Stimulated activated CD8-positive, alpha-beta memory T cell treated with anti-CD3 and anti-CD28 coated beads, Interleukin-12 subunit alpha, Interleukin-12 subunit beta, amount 100 ng/mL, for 24 hours (primary cell): ENCODE results near the gene PSPC1.
"Not testable (repeated sequence)": the region's sequence is repeated elsewhere in the genome, so short reads cannot be mapped to it uniquely, and the experiment has no call there.

Source experiments
- DNase-seq: peaks from one replicate; pipeline ENCODE4 v3.0.0-alpha.2; 2020; ENCODE audit errors: extremely low read depth

Gene PSPC1

DNA sequence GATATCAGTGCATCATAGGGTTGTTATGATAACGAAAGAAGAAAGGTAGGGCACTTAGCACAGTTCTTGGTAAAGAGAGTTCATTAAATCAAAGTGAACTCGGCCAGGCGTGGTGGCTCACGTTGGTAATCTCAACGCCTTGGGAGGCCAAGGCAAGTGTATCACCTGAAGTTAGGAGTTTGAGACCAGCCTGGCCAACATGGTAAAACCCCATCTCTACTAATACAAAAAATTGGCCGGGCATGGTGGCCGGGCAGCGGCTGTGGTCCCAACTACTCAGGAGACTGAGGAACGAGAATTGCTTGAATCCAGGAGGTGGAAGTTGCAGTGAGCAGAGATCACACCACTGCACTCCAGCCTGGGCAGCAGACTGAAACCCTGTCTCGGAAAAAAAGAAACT, 19.1 kb downstream of the PSPC1 start:
- DNase-seq, result no peak

DNA sequence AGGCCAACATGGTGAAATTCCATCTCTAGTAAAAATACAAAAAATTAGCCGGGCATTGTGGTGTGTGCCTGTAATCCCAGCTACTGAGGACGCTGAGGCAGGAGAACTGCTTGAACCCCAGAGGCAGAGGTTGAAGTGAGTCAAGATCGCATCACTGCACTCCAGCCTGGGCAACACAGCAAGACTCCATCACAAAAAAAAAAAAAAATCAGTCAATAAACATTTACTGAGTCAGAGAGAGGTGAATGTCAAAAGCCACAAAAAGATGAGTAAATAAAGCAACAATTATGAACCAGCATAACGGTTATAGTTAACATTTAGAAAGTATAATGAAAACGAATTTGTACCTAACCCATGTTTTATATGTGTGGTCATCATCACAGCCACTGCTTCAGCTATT, 23.1 kb downstream of the PSPC1 start:
- no peak for DNase-seq

DNA sequence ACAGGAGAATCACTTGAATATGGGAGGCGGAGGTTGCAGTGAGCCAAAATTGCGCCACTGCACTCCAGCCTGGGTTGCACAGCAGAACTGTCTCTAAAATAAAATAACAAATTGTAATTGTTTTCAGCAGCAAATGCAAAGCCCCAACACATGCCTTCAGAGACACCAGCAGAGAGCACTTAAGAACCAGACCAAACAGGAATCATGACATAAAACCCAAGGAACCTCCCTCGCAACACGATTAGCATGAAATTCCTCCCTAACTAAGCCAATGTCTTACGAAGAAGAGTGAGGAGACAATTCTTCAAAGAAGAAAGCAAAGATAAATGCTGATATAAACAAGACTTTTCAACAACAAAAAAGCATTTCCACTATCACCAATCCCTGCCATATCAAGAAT, 40.1 kb downstream of the PSPC1 start:
- no peak for DNase-seq

- DNase-seq, result no peak
These were observed 44.7 kb downstream of the PSPC1 start for GRCh38 chr13:19737844-19738557.

DNA sequence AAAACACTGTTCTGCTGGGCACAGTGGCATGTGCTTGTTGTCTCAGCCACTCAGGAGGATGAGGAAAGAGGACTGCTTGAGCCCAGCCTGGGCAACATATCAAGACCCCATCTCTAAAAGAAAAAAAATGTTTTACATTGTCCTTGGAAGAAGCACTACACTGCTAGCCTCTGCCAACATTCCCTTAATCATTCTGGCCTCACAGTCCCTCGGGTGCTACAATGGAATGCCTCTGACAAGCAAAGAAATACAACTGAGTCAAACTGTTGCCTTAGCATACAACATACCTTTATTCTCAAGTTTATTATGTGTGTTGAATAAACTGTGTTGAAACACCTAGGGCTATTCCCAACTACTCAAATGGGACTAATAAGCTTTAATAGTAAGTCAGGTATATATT, 56.1 kb downstream of the PSPC1 start:
- no peak for DNase-seq

- no peak for DNase-seq
These were observed 57.4 kb downstream of the PSPC1 start for GRCh38 chr13:19725320-19725719.

- no peak for DNase-seq
These were observed 62.7 kb downstream of the PSPC1 start for GRCh38 chr13:19720039-19720438.

DNA sequence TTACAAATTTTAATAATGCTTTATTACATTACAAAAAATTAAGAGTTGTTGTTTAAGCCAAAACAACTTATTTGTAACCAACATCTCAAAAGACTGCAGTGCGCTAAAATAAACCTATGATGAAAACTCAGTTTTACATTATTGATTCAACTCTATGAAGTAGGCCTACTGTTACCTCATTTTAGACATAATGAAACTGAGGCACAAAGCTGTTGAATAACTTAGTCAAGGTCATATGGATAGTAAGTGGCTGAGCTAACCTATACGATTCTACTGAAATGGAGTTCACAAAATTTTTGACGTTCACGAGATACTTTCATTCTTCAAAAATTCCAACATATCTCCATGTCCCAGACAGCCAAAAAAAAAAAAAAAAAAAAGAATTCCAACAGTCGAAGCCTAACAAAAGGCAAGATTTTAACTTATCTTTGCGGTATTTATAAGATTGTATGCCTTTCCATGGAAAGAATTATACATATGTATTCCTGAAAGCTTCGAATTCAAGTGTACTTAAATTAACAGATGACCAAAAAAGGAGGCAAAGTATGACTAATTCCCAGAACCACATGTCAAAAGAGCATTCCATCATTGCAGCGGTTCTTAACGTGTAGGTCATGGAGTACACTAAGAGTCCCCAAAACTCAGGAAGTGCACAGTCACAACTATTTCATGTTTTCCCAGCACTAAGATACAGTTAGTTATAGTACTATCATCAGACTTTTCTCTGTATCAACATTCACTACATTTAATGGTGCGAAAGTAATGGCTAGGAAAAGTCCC, 69.4 kb downstream of the PSPC1 start:
- DNase-seq, result no peak

- DNase-seq, result not testable (repeated sequence)
These were observed 73.0 kb downstream of the PSPC1 start for GRCh38 chr13:19709782-19710181.

- not testable (repeated sequence) for DNase-seq
These were observed 73.7 kb downstream of the PSPC1 start for GRCh38 chr13:19709039-19709438.

- not testable (repeated sequence) for DNase-seq
These were observed 78.5 kb downstream of the PSPC1 start for GRCh38 chr13:19704256-19704655.

DNA sequence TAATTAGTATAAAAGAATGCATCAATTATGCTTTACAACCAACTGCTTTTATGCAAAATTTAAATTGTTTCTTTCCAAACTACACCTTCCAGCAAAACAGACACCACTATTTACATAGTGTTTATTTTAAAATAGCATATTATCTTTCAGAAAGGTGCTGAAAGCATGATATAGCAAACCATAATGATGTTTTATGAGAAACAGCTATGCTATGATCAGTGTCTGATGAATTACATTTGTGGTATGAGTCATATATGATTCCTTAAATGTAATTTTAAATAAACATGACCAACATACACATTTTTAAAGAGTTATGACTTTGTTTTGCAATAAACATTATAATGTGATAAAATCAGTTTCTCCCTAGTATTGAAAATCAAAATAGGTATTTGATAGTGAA, 81.1 kb downstream of the PSPC1 start:
- DNase-seq, result not testable (repeated sequence)

GRCh38 chr13:19700963-19701362, 81.8 kb downstream of the PSPC1 start:
- not testable (repeated sequence) for DNase-seq

DNA sequence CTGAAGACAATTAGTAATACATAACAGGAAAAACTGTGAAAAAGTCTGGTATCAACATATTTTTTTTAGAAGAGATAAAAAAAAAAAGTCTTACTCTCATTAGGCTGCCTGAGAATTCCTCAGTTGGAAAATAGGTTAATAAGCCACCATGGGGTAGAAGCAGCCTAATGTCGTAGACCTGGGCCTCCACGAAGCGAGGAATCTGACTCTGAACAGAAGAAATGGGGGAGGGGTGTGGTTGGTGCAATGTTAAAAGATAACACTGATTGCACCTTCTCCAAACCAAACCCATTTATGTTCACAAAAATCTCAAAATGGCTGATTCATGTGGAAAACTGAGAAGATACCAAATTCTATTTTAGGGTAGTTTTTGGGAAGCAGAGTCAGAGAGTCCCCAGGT, 86.9 kb downstream of the PSPC1 start:
- no peak for DNase-seq

GRCh38 chr13:19695428-19695827, 87.3 kb downstream of the PSPC1 start:
- no peak for DNase-seq

DNA sequence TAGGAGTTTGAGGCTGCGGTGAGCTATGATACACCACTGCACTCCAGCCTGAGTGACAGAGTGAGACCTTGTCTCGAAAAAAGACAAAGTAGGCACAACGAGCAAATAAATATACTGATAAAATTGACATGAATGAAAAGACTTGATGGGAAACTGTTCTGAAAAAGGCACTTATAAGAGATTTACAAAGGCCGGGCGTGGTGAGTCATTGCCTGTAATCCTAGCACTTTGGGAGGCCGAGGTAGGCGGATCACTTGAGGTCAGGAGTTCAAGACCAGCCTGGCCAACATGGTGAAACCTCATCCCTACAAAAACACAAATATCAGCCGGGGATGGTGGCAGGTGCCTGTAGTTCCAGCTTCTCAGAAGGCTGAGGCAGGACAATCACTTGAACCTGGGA, 91.3 kb downstream of the PSPC1 start:
- DNase-seq, result not testable (repeated sequence)

DNA sequence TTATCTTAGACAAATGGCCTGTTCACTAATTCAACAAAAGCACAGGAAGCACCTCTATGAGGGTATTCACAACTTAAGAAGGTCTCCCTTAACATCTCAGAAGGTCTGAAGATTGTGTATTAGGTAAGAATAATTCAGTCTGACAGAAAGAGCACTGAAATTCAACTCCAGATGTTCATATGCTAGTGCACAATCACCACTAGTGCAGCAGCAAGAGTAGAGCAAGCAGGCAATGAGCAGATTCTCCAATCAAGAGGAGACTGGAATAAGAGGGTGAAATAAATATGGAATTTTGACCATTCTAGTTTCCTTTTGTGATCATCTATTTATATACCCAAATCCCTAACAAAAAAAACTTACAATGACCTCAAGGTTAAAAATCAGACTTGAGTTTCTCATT, 97.3 kb downstream of the PSPC1 start:
- DNase-seq, result no peak

DNA sequence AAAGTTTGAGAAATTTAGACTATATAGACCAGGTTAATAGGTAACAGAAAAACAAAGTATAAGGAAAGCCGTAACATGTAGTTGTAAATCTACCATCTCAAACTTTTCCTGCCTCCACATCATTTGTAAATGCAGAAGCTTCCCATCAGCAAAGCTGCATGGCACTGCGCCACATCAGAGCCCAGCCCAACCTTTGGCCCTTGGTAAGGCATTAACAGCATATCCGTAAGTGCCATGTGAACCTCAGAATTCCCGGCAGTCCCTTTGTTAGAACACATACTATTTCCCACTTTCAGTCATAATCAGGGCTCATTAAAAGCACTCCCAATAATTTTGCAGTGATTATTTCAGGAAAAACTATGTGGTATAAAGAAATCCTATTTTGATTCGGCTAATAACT, 97.7 kb downstream of the PSPC1 start:
- no peak for DNase-seq

- no peak for DNase-seq
These were observed 101.2 kb downstream of the PSPC1 start for GRCh38 chr13:19681517-19681916.

DNA sequence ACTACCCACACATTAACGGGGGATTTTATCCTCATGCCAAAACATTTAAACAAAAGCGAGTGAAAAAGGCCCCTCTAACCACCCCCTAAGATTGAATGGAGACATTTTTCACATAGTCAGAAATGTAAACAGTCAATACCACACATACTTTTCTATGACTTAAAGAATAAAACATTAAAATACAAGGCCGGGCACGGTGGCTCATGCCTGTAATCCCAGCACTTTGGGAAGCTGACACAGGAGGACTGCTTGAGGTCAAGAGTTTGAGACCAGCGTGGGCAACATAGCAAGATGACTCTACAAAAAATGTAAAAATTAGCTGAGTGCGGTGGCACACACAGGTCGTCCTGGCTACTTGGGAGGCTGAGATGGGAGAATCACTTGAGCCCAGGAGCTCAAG, 102.0 kb downstream of the PSPC1 start:
- no peak for DNase-seq

GRCh38 chr13:19676168-19676567, 106.6 kb downstream of the PSPC1 start:
- DNase-seq, result no peak

- DNase-seq, result no peak
These were observed 107.8 kb downstream of the PSPC1 start for GRCh38 chr13:19674898-19675297.
